Astrocyte (in vitro differentiated cells and primary cell): Measurements from ENCODE around the gene CALHM2. TPM values are rescaled to one million over a fixed set of nuclear protein-coding genes. Genes with fewer than 3 reads are reported as not detected.

Experiments used
- DNase-seq: peaks from one replicate; pipeline ENCODE4 v3.0.0-alpha.2; 2010; ENCODE audit warnings: low read depth
- FAIRE-seq: peaks from 2 replicates; lab custom pipeline; 2011; peaks lifted over from hg19 to GRCh38; lab: Jason Lieb, UNC
- H2AFZ ChIP-seq: 2 replicates; pipeline ENCODE4 v1.6.0; 2012; ENCODE audit warnings: low read depth, low read length, inconsistent platforms
- H3K27ac ChIP-seq: 2 replicates; pipeline ENCODE4 v1.5.1; 2011; ENCODE audit warnings: low read depth, low read length, inconsistent platforms
- H3K27me3 ChIP-seq: 2 replicates; pipeline ENCODE4 v1.6.0; 2011; ENCODE audit warnings: low read length, inconsistent platforms; ENCODE audit not compliant: insufficient read depth
- H3K36me3 ChIP-seq: 2 replicates; pipeline ENCODE4 v1.5.1; 2011; ENCODE audit warnings: low read length, inconsistent platforms; ENCODE audit not compliant: insufficient read depth
- H3K4me1 ChIP-seq: 2 replicates; pipeline ENCODE4 v1.5.1; 2011; ENCODE audit warnings: low read length, inconsistent platforms; ENCODE audit not compliant: insufficient read depth
- H3K4me2 ChIP-seq: 2 replicates; pipeline ENCODE4 v1.6.0; 2012; ENCODE audit warnings: low read length, inconsistent platforms
- H3K4me3 ChIP-seq: 2 replicates; pipeline ENCODE4 v1.5.1; 2011; ENCODE audit warnings: low read depth, mild to moderate bottlenecking, low read length, inconsistent platforms; ENCODE audit not compliant: insufficient read depth
- H3K79me2 ChIP-seq: 2 replicates; pipeline ENCODE4 v1.6.0; 2012; ENCODE audit warnings: mild to moderate bottlenecking, low read length, inconsistent platforms; ENCODE audit not compliant: insufficient read depth
- H3K9ac ChIP-seq: 2 replicates; pipeline ENCODE4 v1.6.0; 2012; ENCODE audit warnings: mild to moderate bottlenecking, low read length, inconsistent platforms
- H3K9me3 ChIP-seq: 2 replicates; pipeline ENCODE4 v1.5.1; 2012; ENCODE audit warnings: low read depth, mild to moderate bottlenecking, low read length, inconsistent platforms; ENCODE audit not compliant: insufficient read depth
- H4K20me1 ChIP-seq: 2 replicates; pipeline ENCODE4 v1.6.0; 2012; ENCODE audit warnings: low read length, inconsistent platforms; ENCODE audit not compliant: insufficient read depth
- H3K27ac Mint-ChIP-seq: one replicate; pipeline ENCODE4 v1.8.0; 2021; ENCODE audit warnings: mild to moderate bottlenecking, mixed read lengths; ENCODE audit not compliant: unreplicated experiment
- H3K27me3 Mint-ChIP-seq: one replicate; pipeline ENCODE4 v1.8.0; 2021; ENCODE audit warnings: low read depth, mixed read lengths; ENCODE audit not compliant: unreplicated experiment
- H3K36me3 Mint-ChIP-seq: one replicate; pipeline ENCODE4 v1.8.0; 2021; ENCODE audit warnings: low read depth, mixed read lengths; ENCODE audit not compliant: unreplicated experiment
- H3K4me1 Mint-ChIP-seq: one replicate; pipeline ENCODE4 v1.8.0; 2021; ENCODE audit warnings: low read depth, mixed read lengths; ENCODE audit not compliant: unreplicated experiment
- H3K4me3 Mint-ChIP-seq: one replicate; pipeline ENCODE4 v1.8.0; 2021; ENCODE audit warnings: mild to moderate bottlenecking, moderate library complexity, mixed read lengths; ENCODE audit not compliant: unreplicated experiment
- H3K9me3 Mint-ChIP-seq: one replicate; pipeline ENCODE4 v1.8.0; 2021; ENCODE audit warnings: mild to moderate bottlenecking, mixed read lengths; ENCODE audit not compliant: unreplicated experiment
- EZH2 ChIP-seq: IDR thresholded peaks from 2 replicates; pipeline ENCODE4 v1.6.1; 2012; ENCODE audit warnings: mild to moderate bottlenecking, low read length, inconsistent platforms; ENCODE audit not compliant: insufficient read depth
- total RNA-seq: library from RNA; stranded (reverse); gene quantifications from 2 replicates; pipeline ENCODE4 v1.2.1, GENCODE V29; 2021
- TF ChIP-seq, protein P1 (sequence below): IDR thresholded peaks from 2 replicates; pipeline ENCODE4 v1.5.1; 2011; ENCODE audit warnings: low read depth, mild to moderate bottlenecking, inconsistent platforms, low read length, moderate library complexity; ENCODE audit not compliant: insufficient read depth

The CALHM2 gene
- total RNA-seq, 1 donor from 2014 or later, result 1.2 TPM

DNA sequence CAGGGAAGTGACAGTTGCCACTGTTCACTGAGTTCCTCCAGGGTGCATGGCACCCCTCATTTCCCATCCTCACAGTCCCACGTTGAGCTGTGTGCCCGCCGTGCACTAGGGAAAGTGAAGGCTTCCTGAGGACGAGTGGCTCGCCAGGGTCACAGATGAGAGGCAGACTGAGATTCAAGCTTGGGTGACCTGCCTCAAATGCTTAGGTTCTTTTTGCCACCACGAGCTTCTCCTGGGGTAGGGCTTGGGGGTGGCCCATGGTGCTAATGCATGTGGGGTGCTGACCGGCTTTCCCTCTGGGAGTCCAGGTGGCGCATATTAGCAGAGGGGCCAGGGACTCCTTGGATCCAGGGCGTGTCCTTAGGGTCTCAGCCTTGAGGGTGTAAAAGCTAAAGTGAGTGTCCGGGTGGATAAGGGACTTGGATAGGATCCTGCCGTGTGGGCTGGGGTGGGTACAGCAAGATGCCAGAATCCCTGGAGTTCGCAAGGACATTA lies 1.9 kb downstream of the CALHM2 start:
- Histone ChIP-seq H3K4me2 (no peak overlapping the region), H3K4me1 (peaks cover 31% of the 10 kb centered on the region), H3K36me3 (no peaks in the 10 kb centered on the region), H3K79me2 (no peaks in the 10 kb centered on the region), H3K27ac (no peak overlapping the region), H3K9ac (no peak overlapping the region), H3K27me3 (no peaks in the 10 kb centered on the region), H3K4me3 (no peak overlapping the region), H2AFZ (no peak overlapping the region), H4K20me1 (peaks cover 44% of the 10 kb centered on the region), H3K9me3 (no peaks in the 10 kb centered on the region)
- H3K27me3 Mint-ChIP-seq, result peaks cover 3% of the 10 kb centered on the region
- FAIRE-seq (no peak), DNase-seq (no peak)
- peaks cover 31% of the 10 kb centered on the region for H3K36me3 Mint-ChIP-seq
- peaks cover 16% of the 10 kb centered on the region for H3K4me1 Mint-ChIP-seq
- peak overlapping the region; percentile 34 for H3K27ac Mint-ChIP-seq
- no peak for TF ChIP-seq EZH2
- TF ChIP-seq, protein P1, sequence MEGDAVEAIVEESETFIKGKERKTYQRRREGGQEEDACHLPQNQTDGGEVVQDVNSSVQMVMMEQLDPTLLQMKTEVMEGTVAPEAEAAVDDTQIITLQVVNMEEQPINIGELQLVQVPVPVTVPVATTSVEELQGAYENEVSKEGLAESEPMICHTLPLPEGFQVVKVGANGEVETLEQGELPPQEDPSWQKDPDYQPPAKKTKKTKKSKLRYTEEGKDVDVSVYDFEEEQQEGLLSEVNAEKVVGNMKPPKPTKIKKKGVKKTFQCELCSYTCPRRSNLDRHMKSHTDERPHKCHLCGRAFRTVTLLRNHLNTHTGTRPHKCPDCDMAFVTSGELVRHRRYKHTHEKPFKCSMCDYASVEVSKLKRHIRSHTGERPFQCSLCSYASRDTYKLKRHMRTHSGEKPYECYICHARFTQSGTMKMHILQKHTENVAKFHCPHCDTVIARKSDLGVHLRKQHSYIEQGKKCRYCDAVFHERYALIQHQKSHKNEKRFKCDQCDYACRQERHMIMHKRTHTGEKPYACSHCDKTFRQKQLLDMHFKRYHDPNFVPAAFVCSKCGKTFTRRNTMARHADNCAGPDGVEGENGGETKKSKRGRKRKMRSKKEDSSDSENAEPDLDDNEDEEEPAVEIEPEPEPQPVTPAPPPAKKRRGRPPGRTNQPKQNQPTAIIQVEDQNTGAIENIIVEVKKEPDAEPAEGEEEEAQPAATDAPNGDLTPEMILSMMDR, result no peak
- H3K9me3 Mint-ChIP-seq, result peaks cover 2% of the 10 kb centered on the region
- no peak overlapping the region for H3K4me3 Mint-ChIP-seq

DNA sequence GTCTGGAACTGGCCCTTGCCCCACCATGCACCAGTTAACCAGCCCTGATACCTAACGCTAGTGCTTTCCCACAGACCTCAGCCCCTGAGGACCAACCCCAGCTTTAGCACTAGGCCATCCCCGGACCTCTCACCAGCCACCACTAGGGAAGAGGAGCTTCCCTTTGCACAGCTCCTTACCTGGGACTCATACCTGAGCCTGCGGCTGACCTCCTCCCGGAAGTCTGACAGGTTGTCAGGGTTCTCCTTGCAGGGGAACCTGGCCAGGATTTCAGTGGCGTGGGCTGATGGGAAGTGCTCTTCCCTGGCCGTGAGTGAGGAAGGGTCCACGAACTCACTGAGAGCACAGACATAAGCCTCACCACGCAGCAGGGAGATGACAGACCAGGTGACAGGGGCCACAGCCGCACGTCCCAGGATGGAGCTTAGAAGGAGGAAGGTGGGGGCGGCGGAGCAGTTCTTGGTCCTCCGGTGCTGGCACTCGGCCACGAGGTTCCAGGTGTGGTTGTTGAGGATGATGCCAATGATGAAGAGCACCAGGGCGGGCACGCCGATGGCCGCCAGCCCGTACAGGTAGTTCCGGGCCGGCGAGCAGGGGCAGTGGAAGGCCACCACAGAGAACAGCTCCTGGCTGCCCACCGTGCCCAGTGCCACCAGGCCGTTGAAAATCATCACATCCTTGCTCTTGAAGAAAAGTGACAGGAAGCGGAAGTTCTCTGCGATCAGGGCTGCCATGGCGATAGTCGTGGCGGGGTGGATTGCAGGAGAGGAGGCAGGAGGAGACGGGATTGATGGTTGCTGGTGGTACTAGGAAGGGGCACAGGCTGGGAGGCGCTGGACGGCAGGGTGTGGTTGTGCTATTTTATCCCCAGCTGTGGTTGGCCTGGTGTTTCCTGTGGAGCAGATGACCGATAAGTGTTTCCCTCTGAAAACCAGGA lies 2.7 kb downstream of the CALHM2 start:
- Mint-ChIP-seq H3K27me3 (peaks cover under 1% of the 10 kb centered on the region), H3K4me1 (peaks cover 16% of the 10 kb centered on the region), H3K4me3 (no peak overlapping the region), H3K36me3 (peaks cover 36% of the 10 kb centered on the region), H3K27ac (peak overlapping the region; percentile 41), H3K9me3 (peaks cover under 1% of the 10 kb centered on the region)
- no peak overlapping the region for H3K9ac ChIP-seq
- H3K27me3 ChIP-seq, result no peaks in the 10 kb centered on the region
- H3K4me3 ChIP-seq, result no peak overlapping the region
- DNase-seq (no peak), FAIRE-seq (no peak)
- no peaks in the 10 kb centered on the region for H3K9me3 ChIP-seq
- H3K79me2 ChIP-seq, result no peaks in the 10 kb centered on the region
- peaks cover 7% of the 10 kb centered on the region for H3K36me3 ChIP-seq
- H4K20me1 ChIP-seq, result peaks cover 51% of the 10 kb centered on the region
- TF ChIP-seq, protein P1, result no peak
- TF ChIP-seq EZH2, result no peak
- no peak overlapping the region for H2AFZ ChIP-seq
- H3K4me1 ChIP-seq, result peaks cover 31% of the 10 kb centered on the region
- H3K27ac ChIP-seq, result no peak overlapping the region
- H3K4me2 ChIP-seq, result no peak overlapping the region

DNA sequence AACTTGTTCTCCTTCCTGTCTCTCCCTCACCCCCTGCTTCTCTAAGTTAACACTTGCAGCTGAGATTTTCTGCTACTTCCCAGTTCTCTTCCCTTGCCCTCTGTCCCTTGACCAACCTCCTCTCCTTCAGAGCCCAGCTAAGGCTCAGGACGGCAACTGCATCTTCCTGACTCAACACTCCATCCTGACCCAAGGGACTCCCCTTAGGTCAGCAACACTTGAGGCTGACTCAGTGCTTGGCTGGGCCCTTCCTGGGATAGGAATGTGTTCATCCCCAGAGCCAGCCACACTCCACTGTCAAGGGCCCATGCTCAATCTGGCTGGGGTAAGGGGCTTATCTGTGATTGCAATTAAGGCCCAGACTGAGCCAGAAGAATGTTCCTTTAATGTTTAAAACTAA lies 3.4 kb downstream of the CALHM2 start:
- no peaks in the 10 kb centered on the region for H3K27me3 Mint-ChIP-seq
- FAIRE-seq, result peak; percentile 39
- no peak overlapping the region for H3K27ac ChIP-seq

More for the DNA sequence above, 3.4 kb downstream of the CALHM2 start:
- no peak for TF ChIP-seq EZH2
- TF ChIP-seq, protein P1, result no peak
- H3K27me3 ChIP-seq, result no peaks in the 10 kb centered on the region
- H4K20me1 ChIP-seq, result peaks cover 56% of the 10 kb centered on the region
- no peak overlapping the region for H3K4me3 ChIP-seq
- peaks cover 31% of the 10 kb centered on the region for H3K4me1 ChIP-seq
- no peak overlapping the region for H3K9ac ChIP-seq
- Mint-ChIP-seq H3K27ac (peak overlapping the region; percentile 90), H3K36me3 (peaks cover 43% of the 10 kb centered on the region), H3K9me3 (no peaks in the 10 kb centered on the region), H3K4me3 (no peak overlapping the region), H3K4me1 (peaks cover 16% of the 10 kb centered on the region)
- peak; percentile 72 for DNase-seq
- H3K4me2 ChIP-seq, result no peak overlapping the region
- H3K9me3 ChIP-seq, result no peaks in the 10 kb centered on the region
- no peak overlapping the region for H2AFZ ChIP-seq
- H3K36me3 ChIP-seq, result peaks cover 15% of the 10 kb centered on the region
- no peaks in the 10 kb centered on the region for H3K79me2 ChIP-seq
